ENCODE data around the gene H1-8.

H1-8 gene

DNA sequence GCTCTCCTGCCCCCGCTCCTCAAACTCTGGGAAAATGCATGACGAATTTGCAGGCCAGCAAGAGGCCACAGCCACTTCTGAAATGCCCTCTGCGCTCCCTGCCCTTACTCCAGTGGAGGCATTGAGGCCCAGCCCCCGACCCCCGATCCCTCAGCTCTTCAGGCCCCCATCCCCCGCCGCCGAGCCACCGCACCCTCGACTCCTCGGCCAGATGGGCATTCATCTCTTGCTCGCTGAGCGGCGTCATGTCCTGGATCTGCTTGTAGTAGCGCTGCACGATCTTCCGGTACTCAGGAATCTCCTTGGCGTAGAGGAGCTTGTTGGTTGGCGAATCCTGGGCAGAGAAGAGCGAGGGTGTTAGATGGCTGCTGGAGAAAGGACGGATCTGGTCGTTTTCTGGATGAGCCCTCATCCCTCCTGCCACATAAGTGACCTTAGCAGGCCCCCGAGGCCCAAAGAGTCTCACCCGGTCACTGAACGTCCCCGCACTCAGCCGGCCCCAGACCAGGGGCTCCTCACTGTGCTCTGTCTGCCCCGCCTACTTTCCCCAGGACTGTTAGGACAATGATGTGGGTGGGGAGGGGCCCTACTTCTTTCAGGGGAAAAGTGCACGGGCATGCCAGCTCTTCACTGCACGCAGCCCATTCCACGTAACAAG lies 14.0 kb downstream of the H1-8 start:
- no peak for DNase-seq

DNA sequence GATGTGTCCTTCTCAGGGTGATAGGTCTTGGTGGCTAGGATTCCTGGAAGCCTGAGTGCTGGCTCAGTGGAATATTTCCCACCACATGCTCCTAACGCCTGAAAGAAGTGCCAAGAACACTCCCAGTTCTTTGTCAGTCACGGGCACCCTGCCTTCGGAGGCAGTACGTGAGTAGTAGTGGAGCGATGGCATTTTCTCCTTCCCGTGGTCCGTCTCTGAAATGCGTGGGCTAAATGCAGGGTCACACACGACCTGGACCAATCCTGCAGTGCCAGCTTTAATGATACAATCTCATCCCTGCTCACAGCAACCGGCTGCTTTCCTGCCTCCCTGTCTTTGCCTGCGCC lies 14.5 kb downstream of the H1-8 start:
- DNase-seq, result no peak

GRCh38 chr3:129558081-129558771 lies 15.3 kb downstream of the H1-8 start:
- DNase-seq, result no peak

GRCh38 chr3:129558772-129559564 lies 16.0 kb downstream of the H1-8 start:
- no peak for DNase-seq

GRCh38 chr3:129559565-129560079 lies 16.6 kb downstream of the H1-8 start:
- DNase-seq, result no peak

GRCh38 chr3:129560269-129560787 lies 17.4 kb downstream of the H1-8 start:
- DNase-seq, result no peak

DNA sequence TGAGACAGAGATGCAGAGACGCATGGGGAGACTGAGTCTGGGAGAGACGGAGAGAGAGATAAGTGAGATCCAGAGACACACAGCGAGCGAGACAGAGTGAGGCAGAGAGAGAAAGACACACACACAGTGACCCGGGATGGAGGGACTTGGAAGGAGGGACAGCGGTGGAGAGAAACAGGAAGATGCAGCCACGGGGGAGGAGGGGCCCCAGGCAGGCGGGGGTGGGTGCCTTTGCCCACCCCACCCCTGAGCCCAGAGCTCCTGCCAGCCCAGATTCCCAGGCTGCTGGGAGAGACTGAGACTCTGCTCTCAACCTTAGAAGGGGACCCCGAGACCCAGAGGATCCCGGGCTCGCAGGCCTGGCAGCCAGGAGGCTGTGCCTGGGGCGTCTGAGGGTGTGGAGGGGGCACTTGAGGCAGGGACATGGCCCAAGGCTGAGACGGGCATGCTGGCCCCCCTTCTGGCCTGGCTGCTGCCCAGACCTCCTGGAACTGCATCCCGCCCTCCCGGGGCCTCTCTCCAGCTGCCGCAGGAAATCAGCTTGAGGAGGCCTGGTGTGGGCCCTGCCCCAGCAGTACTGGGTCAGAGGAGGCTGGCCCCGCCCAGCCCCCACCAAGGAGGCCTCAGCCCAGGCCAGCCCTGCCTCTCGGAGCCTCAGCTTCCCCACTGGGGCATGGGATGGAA lies 18.1 kb downstream of the H1-8 start:
- peak; percentile 72 for DNase-seq

GRCh38 chr3:129561619-129562248 lies 18.8 kb downstream of the H1-8 start:
- DNase-seq, result no peak

GRCh38 chr3:129562803-129563202 lies 19.8 kb downstream of the H1-8 start:
- no peak for DNase-seq

- no peak for DNase-seq
These were observed 20.4 kb downstream of the H1-8 start for GRCh38 chr3:129563332-129563731.

- DNase-seq, result no peak
These were observed 21.0 kb downstream of the H1-8 start for GRCh38 chr3:129563850-129564535.

DNA sequence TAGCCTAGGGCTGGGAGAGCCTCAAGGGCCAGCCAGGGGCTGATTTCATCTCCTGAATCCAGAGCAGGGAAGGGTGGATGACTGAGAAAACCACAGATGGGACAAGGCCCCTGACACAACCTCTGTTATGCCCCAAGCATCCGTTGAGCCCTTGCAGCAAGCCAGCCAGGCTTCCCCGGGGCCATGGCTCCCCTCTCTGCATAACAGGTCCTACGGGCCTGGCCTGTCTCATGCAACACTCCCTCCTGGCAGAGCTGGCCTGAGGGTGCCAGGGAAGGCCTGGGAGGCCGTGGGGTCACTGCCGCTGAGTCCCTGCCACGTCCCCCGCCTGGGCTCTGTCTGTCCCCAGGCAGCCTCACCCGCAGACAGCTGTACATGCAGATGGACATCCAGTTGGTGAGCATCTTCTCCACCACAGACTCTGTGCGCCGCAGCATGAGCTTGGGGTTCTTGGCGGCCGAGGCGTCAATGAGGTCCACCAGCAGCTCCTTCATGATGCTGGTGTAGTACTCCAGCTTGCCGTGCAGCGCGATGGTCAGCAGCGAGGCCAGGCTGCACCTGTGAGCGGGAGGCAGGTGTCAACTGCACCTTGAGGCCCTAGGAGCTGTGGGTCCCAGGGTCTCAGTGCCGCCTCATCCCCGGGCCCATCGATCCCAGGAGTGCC lies 22.1 kb downstream of the H1-8 start:
- DNase-seq, result no peak

- DNase-seq, result no peak
These were observed 22.9 kb downstream of the H1-8 start for GRCh38 chr3:129565902-129566301.

- DNase-seq, result no peak
These were observed 24.3 kb downstream of the H1-8 start for GRCh38 chr3:129567176-129567705.

DNA sequence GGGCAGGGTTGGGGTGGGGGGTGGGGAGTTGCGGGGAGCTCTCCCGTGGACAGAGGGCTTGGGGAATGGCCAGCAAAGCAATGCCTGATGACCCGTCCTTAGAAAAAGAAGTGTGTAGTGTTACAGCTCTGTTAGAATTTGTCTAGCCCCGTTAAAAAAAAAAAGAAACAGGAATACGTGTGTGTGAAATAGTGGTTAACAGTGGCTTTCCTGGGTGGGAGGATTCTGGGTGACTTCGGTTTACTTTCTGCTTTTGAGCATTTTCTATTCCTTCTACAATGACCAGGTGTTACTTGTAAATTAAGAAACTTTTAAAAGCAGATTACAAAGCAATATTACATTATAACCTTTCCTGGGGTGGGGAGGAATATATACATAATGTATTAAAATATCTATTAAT lies 25.0 kb downstream of the H1-8 start:
- no peak for DNase-seq

DNA sequence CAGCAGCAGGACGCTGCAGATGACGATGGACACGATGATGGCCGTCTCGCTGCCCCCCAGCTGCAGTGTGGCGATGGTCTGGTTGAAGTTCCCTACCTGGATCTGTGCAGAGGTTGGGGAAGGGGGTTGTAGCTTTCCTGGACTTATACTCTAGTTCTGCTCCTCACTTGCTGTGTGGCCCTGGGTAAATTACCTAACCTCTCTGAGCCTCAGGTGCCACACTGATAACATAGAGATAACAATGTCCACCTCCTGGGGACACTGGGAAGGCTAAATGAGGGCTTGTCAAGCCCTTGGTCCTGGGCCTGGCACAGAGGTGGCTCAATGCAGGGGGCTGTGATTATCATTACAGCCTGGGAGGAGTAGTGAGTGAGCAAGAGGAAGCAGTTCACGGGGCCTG lies 26.9 kb downstream of the H1-8 start:
- no peak for DNase-seq

DNA sequence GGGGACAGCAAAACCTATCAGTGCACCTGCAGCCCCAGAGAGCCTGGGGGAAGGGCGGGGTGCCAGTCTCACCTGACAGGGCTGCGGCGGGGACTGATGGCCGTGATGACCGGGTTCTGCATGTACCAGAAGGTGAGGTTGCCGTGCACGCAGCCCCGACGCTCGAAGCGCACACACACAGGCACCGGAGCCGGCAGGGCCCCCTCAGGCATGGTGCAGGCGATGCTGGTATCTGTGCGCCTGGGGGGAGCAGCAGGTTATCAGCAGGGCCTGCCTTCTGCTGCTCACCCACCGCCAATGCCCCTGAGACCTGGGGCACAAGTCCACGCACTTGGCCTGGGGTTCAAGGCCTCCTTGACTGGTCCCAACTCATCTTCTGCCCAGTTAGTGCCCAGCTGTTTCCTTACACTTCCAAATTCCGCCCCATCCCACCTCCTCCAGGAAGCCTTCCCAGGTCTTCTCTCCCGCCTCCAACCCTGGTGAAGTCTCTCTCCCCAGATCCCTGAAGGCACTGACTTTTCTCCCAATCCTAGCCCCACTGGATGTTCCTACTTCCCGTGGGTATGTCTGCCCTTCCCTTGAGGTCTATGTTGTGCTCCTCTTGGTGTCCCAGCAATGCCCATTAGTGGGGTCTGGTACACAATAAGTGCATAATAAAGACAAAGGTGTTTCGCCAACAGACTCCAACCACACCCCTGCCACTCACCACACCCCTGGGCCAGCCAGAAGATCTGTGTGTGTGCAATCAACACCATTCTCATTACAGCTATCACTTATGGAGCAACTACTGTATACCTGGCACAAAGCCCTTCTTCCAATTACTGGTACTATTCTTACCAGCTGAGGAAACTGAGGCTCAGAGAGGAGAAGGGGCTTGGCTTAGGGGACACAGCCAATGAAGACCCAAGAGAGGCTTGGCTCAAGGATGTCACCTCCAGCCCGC lies 28.9 kb downstream of the H1-8 start:
- no peak for DNase-seq

- no peak for DNase-seq
These were observed 29.6 kb downstream of the H1-8 start for GRCh38 chr3:129572603-129573002.

- DNase-seq, result no peak
These were observed 30.5 kb downstream of the H1-8 start for GRCh38 chr3:129573493-129573892.

- DNase-seq, result no peak
These were observed 31.2 kb downstream of the H1-8 start for GRCh38 chr3:129574206-129574605.

All from retina (tissue), 1 donor.